Spleen (tissue), 11 donors: Measurements from ENCODE around the gene RBM5. TPM values are rescaled to one million over a fixed set of nuclear protein-coding genes. Genes with fewer than 3 reads are reported as not detected.

Experiments
- DNase-seq: peaks from one replicate; pipeline ENCODE4 v3.0.0-alpha.2; 2020
- H3K27ac ChIP-seq, 8 donors: fragments of 200-600 bp; sonication (generic) in 7 of 8; 1 replicate in 4 of 8; 2 replicates in 4 of 8; pipeline versions ENCODE4 v1.5.0 to v1.8.0; 2016 to 2021; ENCODE audit warnings: inconsistent platforms in 4 of 8, mild to moderate bottlenecking in 4 of 8, moderate library complexity in 1 of 8
- H3K27me3 ChIP-seq, 7 donors: fragments of 200-600 bp; sonication (generic) in 6 of 7; replicated peaks in 1 of 7; 1 replicate in 4 of 7; 2 replicates in 3 of 7; pipeline versions ENCODE4 v1.5.0 to v1.8.0; 2016 to 2021; ENCODE audit warnings: inconsistent platforms in 3 of 7, mild to moderate bottlenecking in 1 of 7
- H3K36me3 ChIP-seq, 6 donors: fragments of 200-600 bp; sonication (generic) in 5 of 6; 1 replicate in 4 of 6; 2 replicates in 2 of 6; pipeline versions ENCODE4 v1.5.0 to v1.8.0; 2016 to 2021; ENCODE audit warnings: inconsistent platforms in 2 of 6
- H3K4me1 ChIP-seq, 6 donors: fragments of 200-600 bp; sonication (generic) in 5 of 6; 1 replicate in 3 of 6; 2 replicates in 3 of 6; pipeline versions ENCODE4 v1.5.0 to v1.8.0; 2016 to 2021; ENCODE audit warnings: inconsistent platforms in 3 of 6
- H3K4me3 ChIP-seq, 8 donors: fragments of 200-600 bp; sonication (generic) in 7 of 8; 1 replicate in 4 of 8; 2 replicates in 4 of 8; pipeline versions ENCODE4 v1.5.0 to v1.8.0; 2016 to 2021; ENCODE audit warnings: inconsistent platforms in 4 of 8, mild to moderate bottlenecking in 4 of 8, moderate library complexity in 2 of 8
- H3K9me3 ChIP-seq, 8 donors: fragments of 200-600 bp; sonication (generic) in 7 of 8; 1 replicate in 4 of 8; 2 replicates in 4 of 8; pipeline versions ENCODE4 v1.5.0 to v1.8.0; 2016 to 2021; ENCODE audit warnings: inconsistent platforms in 4 of 8
- CTCF ChIP-seq, 11 experiments: fragments of 200-600 bp in 7 of 11; fragments of 450-650 bp in 4 of 11; sonication (generic) in 4 of 11; IDR thresholded peaks in 8 of 11; conservative IDR thresholded peaks in 3 of 11; 1 replicate in 7 of 11; 2 replicates in 4 of 11; pipeline versions ENCODE4 v1.4.0 to v1.8.0; 2016 to 2021; ENCODE audit warnings: antibody characterized with exemption in 11 of 11, inconsistent platforms in 4 of 11, mild to moderate bottlenecking in 1 of 11
- POLR2A ChIP-seq, 3 donors: fragments of 450-650 bp; IDR thresholded peaks; one replicate each; pipeline ENCODE4 v1.5.1; 2017; ENCODE audit warnings: antibody characterized with exemption in 3 of 3, mild to moderate bottlenecking in 1 of 3
- POLR2AphosphoS5 ChIP-seq, 3 donors: sonication (generic); formaldehyde crosslinking; IDR thresholded peaks; one replicate each; pipeline ENCODE4 v1.5.1; 2017; ENCODE audit warnings: antibody characterized with exemption in 3 of 3
- WGBS, 5 donors: extraction: QIAGEN DNeasy Blood & Tissue Kit in 3 of 5; methylation state at CpG; one replicate each; pipeline versions ENCODE4 v1.1.5 to v1.1.7; 2013 to 2018; 5-methylcytosine and 5-hydroxymethylcytosine counted together
- intact Hi-C: fragments of 100-400 bp; cut with DNase I; formaldehyde crosslinking; loops from one replicate; pipeline ENCODE4 v1.15.0; 2023; ENCODE audit warnings: low total_unique reads
- polyA plus RNA-seq, 3 donors: library from polyadenylated mRNA; stranded (reverse); fragments of 200-250 nt; gene quantifications; one replicate each; pipeline ENCODE4 v1.2.1, GENCODE V29; 2013
- total RNA-seq, 7 donors: library from RNA; depleted of rRNA in 3 of 7; stranded (reverse); fragments of >200 nt in 3 of 7; fragmentation: NEBNext Ultra II Directional in 4 of 7; extraction: Animal tissue kit (Norgen Biotek cat#: 25700) in 4 of 7; gene quantifications; one replicate each; pipeline versions ENCODE4 v1.1.0 to v1.2.1, GENCODE V29; 2016 to 2021
- donor health status: healthy with polysubstance abuse.
- donor health status: DM: no; HTN: no; CAD: no; lungs with moderate emphysema.
- donor health status: DM: no; HTN: no; CAD: no.
- donor health status: Bipolar disorder and iron deficiency.
- donor health status: healthy.
- donor health status: DM: no; HTN: no; CAD: no.
- donor health status: DM: yes; HTN: yes; CAD: no.

Gene RBM5
- total and polyA plus RNA-seq, 10 donors = 79.2 to 381 (median 234) TPM

GRCh38 chr3:50147447-50147846 lies 58.7 kb downstream of the RBM5 start:
- no peaks in the 10 kb centered on the region for H3K9me3 ChIP-seq
- peaks cover 0 to 30% (median 15%) of the 10 kb centered on the region in 6 donors for H3K4me1 ChIP-seq
- intact Hi-C loops = no loop called here
- TF ChIP-seq POLR2A (IDR thresholded peaks at IDR 0.05) = no peak
- no peak for TF ChIP-seq POLR2AphosphoS5 (IDR thresholded peaks at IDR 0.05)
- no peak for TF ChIP-seq CTCF (IDR thresholded peaks at IDR 0.05 in 8 of 11, conservative IDR thresholded peaks at IDR 0.05 in 3 of 11)
- WGBS, 5 donors = 84 to 95% (median 90%) methylated on average over 2 of the region's 2 CpGs
- no peak overlapping the region for H3K27ac ChIP-seq
- DNase-seq = no peak
- no peak overlapping the region for H3K4me3 ChIP-seq
- no peaks in the 10 kb centered on the region for H3K27me3 ChIP-seq
- no peaks in the 10 kb centered on the region for H3K36me3 ChIP-seq

GRCh38 chr3:50147861-50148260 lies 59.1 kb downstream of the RBM5 start:
- intact Hi-C loops = no loop called here
- no peak for TF ChIP-seq POLR2AphosphoS5 (IDR thresholded peaks at IDR 0.05)
- no peak for TF ChIP-seq CTCF (IDR thresholded peaks at IDR 0.05 in 8 of 11, conservative IDR thresholded peaks at IDR 0.05 in 3 of 11)
- TF ChIP-seq POLR2A (IDR thresholded peaks at IDR 0.05) = no peak
- Histone ChIP-seq H3K4me1 (peaks cover 0 to 32% (median 15%) of the 10 kb centered on the region in 6 donors), H3K27ac (no peak overlapping the region), H3K4me3 (no peak overlapping the region), H3K36me3 (no peaks in the 10 kb centered on the region), H3K27me3 (no peaks in the 10 kb centered on the region), H3K9me3 (no peaks in the 10 kb centered on the region)
- 54 to 80% (median 76%) methylated on average over 4 to 6 of the region's 6 CpGs; no CpG with 5 or more reads in 1 of the 5 donors for WGBS, 5 donors
- no peak for DNase-seq

- TF ChIP-seq CTCF (IDR thresholded peaks at IDR 0.05 in 8 of 11, conservative IDR thresholded peaks at IDR 0.05 in 3 of 11) = no peak
- H3K27ac ChIP-seq = peak overlapping the region; percentile 57 to 88 (median 78)
- H3K9me3 ChIP-seq = no peaks in the 10 kb centered on the region
- H3K4me3 ChIP-seq = no peak overlapping the region
- H3K27me3 ChIP-seq = peaks cover 0 to 23% (median 8%) of the 10 kb centered on the region in 7 donors
- H3K36me3 ChIP-seq = no peaks in the 10 kb centered on the region
- peaks cover 8 to 52% (median 25%) of the 10 kb centered on the region in 6 donors for H3K4me1 ChIP-seq
- WGBS, 5 donors = 74 to 83% (median 81%) methylated on average over 1 of the region's 1 CpG
- no peak for DNase-seq
- intact Hi-C loops = no loop called here
These were observed 61.7 kb downstream of the RBM5 start for GRCh38 chr3:50150404-50150750.

- intact Hi-C loops = no loop called here
- DNase-seq = peak; percentile 82
- peaks cover 8 to 59% (median 32%) of the 10 kb centered on the region in 6 donors for H3K4me1 ChIP-seq
- peak; percentile 61 to 76 (median 71) for TF ChIP-seq POLR2AphosphoS5 (IDR thresholded peaks at IDR 0.05)
- no peak for TF ChIP-seq POLR2A (IDR thresholded peaks at IDR 0.05)
- H3K27me3 ChIP-seq = peaks cover 0 to 30% (median 13%) of the 10 kb centered on the region in 7 donors
- H3K36me3 ChIP-seq = no peaks in the 10 kb centered on the region
- no peak overlapping the region for H3K4me3 ChIP-seq
- H3K9me3 ChIP-seq = no peaks in the 10 kb centered on the region
- WGBS, 5 donors = 63 to 87% (median 75%) methylated on average over 16 to 18 of the region's 18 CpGs
- peak overlapping the region; percentile 57 to 88 (median 78) for H3K27ac ChIP-seq
These were observed 62.4 kb downstream of the RBM5 start for GRCh38 chr3:50150863-50151686.
